Heart left ventricle (tissue), 16 donors: ENCODE results near the gene LUC7L3. TPM values are rescaled to one million over a fixed set of nuclear protein-coding genes. Genes with fewer than 3 reads are reported as not detected.

Experiments used
- ATAC-seq, 4 donors: fragments of 200-7000 bp; cut with Tn5 transposase; one replicate each; pipeline ENCODE4 v1.9.1; 2020 to 2022; ENCODE audit warnings: moderate library complexity in 4 of 4, mild to moderate bottlenecking in 3 of 4, moderate number of reproducible peaks in 1 of 4
- DNase-seq, 5 donors: peaks; one replicate each; pipeline ENCODE4 v3.0.0-alpha.2; 2020
- H3K27ac ChIP-seq, 12 donors: fragments of 200-600 bp; sonication (generic) in 4 of 12; one replicate each; pipeline versions ENCODE4 v1.5.0 to v1.8.0; 2016 to 2022; ENCODE audit warnings: mild to moderate bottlenecking in 2 of 12
- H3K27me3 ChIP-seq, 9 donors: fragments of 200-600 bp; sonication (generic) in 2 of 9; one replicate each; pipeline versions ENCODE4 v1.5.1 to v1.8.0; 2016 to 2022; ENCODE audit warnings: mild to moderate bottlenecking in 3 of 9
- H3K36me3 ChIP-seq, 9 donors: fragments of 200-600 bp; sonication (generic) in 2 of 9; one replicate each; pipeline versions ENCODE4 v1.5.0 to v1.8.0; 2018 to 2022; ENCODE audit warnings: mild to moderate bottlenecking in 2 of 9
- H3K4me1 ChIP-seq, 12 donors: fragments of 200-600 bp; sonication (generic) in 4 of 12; one replicate each; pipeline versions ENCODE4 v1.5.0 to v1.8.0; 2016 to 2022; ENCODE audit warnings: mild to moderate bottlenecking in 3 of 12
- H3K4me3 ChIP-seq, 12 donors: fragments of 200-600 bp; sonication (generic) in 4 of 12; one replicate each; pipeline versions ENCODE4 v1.5.0 to v1.8.0; 2017 to 2022; ENCODE audit warnings: mild to moderate bottlenecking in 9 of 12, moderate library complexity in 4 of 12
- H3K9me3 ChIP-seq, 12 donors: fragments of 200-600 bp; sonication (generic) in 4 of 12; one replicate each; pipeline versions ENCODE4 v1.5.0 to v1.8.0; 2016 to 2022; ENCODE audit warnings: mild to moderate bottlenecking in 1 of 12
- CTCF ChIP-seq, 12 donors: fragments of 200-600 bp; sonication (generic) in 4 of 12; IDR thresholded peaks; one replicate each; pipeline versions ENCODE4 v1.5.0 to v1.8.0; 2018 to 2022; ENCODE audit warnings: antibody characterized with exemption in 12 of 12, mild to moderate bottlenecking in 5 of 12
- POLR2A ChIP-seq, 2 donors: fragments of 450-650 bp; IDR thresholded peaks; one replicate each; pipeline ENCODE4 v1.6.1; 2017; ENCODE audit warnings: antibody characterized with exemption in 2 of 2, mild to moderate bottlenecking in 2 of 2, moderate library complexity in 2 of 2
- WGBS, 4 donors: extraction: QIAGEN DNeasy Blood & Tissue Kit in 2 of 4; methylation state at CpG; one replicate each; pipeline versions ENCODE4 v1.1.5 to v1.1.7; 2013 to 2018; 5-methylcytosine and 5-hydroxymethylcytosine counted together
- intact Hi-C, 10 donors: fragments of 100-400 bp; cut with DNase I; formaldehyde crosslinking; loops; one replicate each; pipeline versions ENCODE4 v1.11.1 to v1.14.2; 2022
- polyA plus RNA-seq, 2 donors: library from polyadenylated mRNA; stranded (reverse); fragments of 200-250 nt; gene quantifications; one replicate each; pipeline ENCODE4 v1.2.3, GENCODE V29; 2013
- total RNA-seq, 9 donors: library from RNA; depleted of rRNA in 2 of 9; stranded (reverse); fragments of >200 nt in 2 of 9; fragmentation: NEBNext Ultra II Directional in 3 of 9; extraction: Animal tissue kit (Norgen Biotek cat#: 25700) in 3 of 9; gene quantifications; one replicate each; pipeline versions ENCODE4 v1.1.0 to v1.2.4, GENCODE V29; 2016 to 2023
- donor health status: ischemic (EF 13 %, LVEDD 7.1; RV severe dilation, severe dysfunction).
- donor health status: healthy with polysubstance abuse.
- donor health status: DM: no; HTN: yes; CAD: no.
- donor health status: DM: no; HTN: no; CAD: no.
- donor health status: ischemic (EF 25% LVEDD 6.9; RV normal size, moderate dysfunction).
- donor health status: ischemic (EF 25% LVEDD 5.7; RV mildly dilated, moderate dysfunction).
- donor health status: healthy.
- donor health status: DM: yes; HTN: yes; CAD: no.
- donor health status: ischemic (EF 35%, LVEDD 5.7; RV mildly dilated, moderate dysfunction).
- donor health status: nonischemic (EF 11% LVEDD 7.7; RV severe dilation, severe dysfunction).
- donor health status: DM: yes; HTN: yes; CAD: no.
- donor health status: PGD.
- donor health status: ischemic (EF 29% LVEDD 5.4; RV normal size, mild dysfunction).
- donor health status: nonischemic (EF 23%, LVEDD 6.1; RV moderate dilation, normal function).

The LUC7L3 gene
- total and polyA plus RNA-seq, 11 donors = 16.5 to 89.0 (median 52.1) TPM

- Histone ChIP-seq H3K4me1 (peaks cover 0 to 27% (median 11%) of the 10 kb centered on the region in 12 donors), H3K27me3 (no peaks in the 10 kb centered on the region), H3K27ac (no peak overlapping the region), H3K9me3 (no peaks in the 10 kb centered on the region), H3K4me3 (no peak overlapping the region), H3K36me3 (peaks cover 0 to 26% (median 21%) of the 10 kb centered on the region in 9 donors)
- DNase-seq (no peak), ATAC-seq (no peak)
- TF ChIP-seq POLR2A (IDR thresholded peaks at IDR 0.05) (no peak), CTCF (IDR thresholded peaks at IDR 0.05) (no peak)
- intact Hi-C loops = loop anchor here in 2 of 10 donors (5.0 to 10.0 kb wide), 2 partner anchors 142 to 204 kb away; partner anchors contain the start of gene SPATA20 (in 1 of the 2)
- WGBS, 4 donors = 54 to 65% (median 59%) methylated on average over 4 of the region's 4 CpGs
Measured at GRCh38 chr17:50689251-50689650, 30.2 kb upstream of the LUC7L3 start.

- TF ChIP-seq POLR2A (IDR thresholded peaks at IDR 0.05) (no peak), CTCF (IDR thresholded peaks at IDR 0.05) (no peak)
- DNase-seq (no peak), ATAC-seq (no peak)
- Histone ChIP-seq H3K4me1 (peaks cover 0 to 27% (median 11%) of the 10 kb centered on the region in 12 donors), H3K27ac (no peak overlapping the region), H3K27me3 (no peaks in the 10 kb centered on the region), H3K36me3 (peaks cover 0 to 36% (median 31%) of the 10 kb centered on the region in 9 donors), H3K9me3 (no peaks in the 10 kb centered on the region), H3K4me3 (no peak overlapping the region)
- WGBS, 4 donors = 74 to 90% (median 78%) methylated on average over 8 to 19 of the region's 19 CpGs
- intact Hi-C loops = loop anchor here in 3 of 10 donors (5.0 to 10.0 kb wide), 3 partner anchors 65 to 205 kb away; partner anchors contain the start of gene SPATA20 (in 1 of the 3)
Measured at GRCh38 chr17:50689956-50690886, 29.2 kb upstream of the LUC7L3 start.

GRCh38 chr17:50690887-50691549, 28.4 kb upstream of the LUC7L3 start:
- TF ChIP-seq CTCF (IDR thresholded peaks at IDR 0.05) (no peak), POLR2A (IDR thresholded peaks at IDR 0.05) (no peak)
- DNase-seq (no peak), ATAC-seq (no peak)
- H3K4me3 ChIP-seq = no peak overlapping the region
- peaks cover 0 to 34% (median 15%) of the 10 kb centered on the region in 12 donors for H3K4me1 ChIP-seq
- H3K27me3 ChIP-seq = no peaks in the 10 kb centered on the region
- intact Hi-C loops = loop anchor here in 2 of 10 donors (10.0 kb wide), 2 partner anchors 64 to 206 kb away; no protein-coding TSS in a partner anchor
- peaks cover 0 to 44% (median 39%) of the 10 kb centered on the region in 9 donors for H3K36me3 ChIP-seq
- H3K27ac ChIP-seq = no peak overlapping the region
- no peaks in the 10 kb centered on the region for H3K9me3 ChIP-seq
- 71 to 79% (median 76%) methylated on average over 9 of the region's 9 CpGs for WGBS, 4 donors
